ENCODE data around the gene MID1IP1.

Gene MID1IP1, protein sequence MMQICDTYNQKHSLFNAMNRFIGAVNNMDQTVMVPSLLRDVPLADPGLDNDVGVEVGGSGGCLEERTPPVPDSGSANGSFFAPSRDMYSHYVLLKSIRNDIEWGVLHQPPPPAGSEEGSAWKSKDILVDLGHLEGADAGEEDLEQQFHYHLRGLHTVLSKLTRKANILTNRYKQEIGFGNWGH

DNA sequence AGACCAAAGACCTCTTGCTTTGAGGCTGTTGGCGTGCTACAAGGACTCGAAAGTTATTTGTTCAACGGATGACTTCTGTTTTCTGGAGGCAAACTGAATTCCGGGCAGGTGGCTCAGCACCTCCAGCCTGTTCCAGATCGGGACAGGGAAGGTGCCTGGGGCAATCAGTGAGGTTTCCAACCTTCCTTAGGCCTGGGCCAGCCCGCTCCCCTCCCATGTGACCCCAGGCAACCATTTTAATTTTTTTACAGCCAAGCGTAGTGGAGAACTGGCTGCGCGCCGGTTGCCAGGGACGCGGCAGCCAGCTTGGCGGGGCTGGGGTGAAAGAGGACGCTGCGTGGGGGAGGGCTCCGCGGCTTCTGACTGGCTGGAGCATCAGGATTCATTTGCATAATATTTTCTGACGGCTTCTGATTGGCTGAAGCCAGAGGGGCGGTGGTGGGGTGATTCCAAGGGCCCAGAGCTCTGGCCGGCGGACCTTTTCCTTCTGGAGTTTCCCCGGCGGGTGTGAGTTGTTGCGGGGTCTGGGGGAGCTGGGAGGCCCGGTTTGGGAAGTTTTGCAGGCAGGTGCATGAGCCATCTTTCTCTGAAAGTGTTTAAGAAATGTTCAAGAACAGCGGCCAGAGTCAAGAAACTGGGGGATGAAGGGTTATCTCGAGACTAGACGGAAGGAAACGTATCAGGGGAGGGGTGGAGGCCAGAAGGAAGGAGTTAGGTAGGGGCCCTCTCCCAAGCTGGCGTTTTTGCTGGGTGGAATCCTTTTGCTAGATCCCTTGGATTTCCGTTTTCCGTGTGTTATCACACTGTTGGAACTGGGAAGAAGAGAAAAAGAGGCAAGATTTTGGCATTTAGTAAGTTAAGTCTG, at the start of gene MID1IP1:
MID1IP1 (plus strand) TSS at position 479 of the 865 bp plus-strand sequence. CDS start 3,488 bp downstream, outside the sequence.
- FAIRE-seq: no peak
- DNase-seq (ENCODE audit: insufficient read length, low spot score): peak; percentile 28
- peak; percentile 23; the same call in 1 of the 2 replicates for TF ChIP-seq POLR2A (IDR thresholded peaks at IDR 0.05; ENCODE audit: low read depth, low read length)

DNA sequence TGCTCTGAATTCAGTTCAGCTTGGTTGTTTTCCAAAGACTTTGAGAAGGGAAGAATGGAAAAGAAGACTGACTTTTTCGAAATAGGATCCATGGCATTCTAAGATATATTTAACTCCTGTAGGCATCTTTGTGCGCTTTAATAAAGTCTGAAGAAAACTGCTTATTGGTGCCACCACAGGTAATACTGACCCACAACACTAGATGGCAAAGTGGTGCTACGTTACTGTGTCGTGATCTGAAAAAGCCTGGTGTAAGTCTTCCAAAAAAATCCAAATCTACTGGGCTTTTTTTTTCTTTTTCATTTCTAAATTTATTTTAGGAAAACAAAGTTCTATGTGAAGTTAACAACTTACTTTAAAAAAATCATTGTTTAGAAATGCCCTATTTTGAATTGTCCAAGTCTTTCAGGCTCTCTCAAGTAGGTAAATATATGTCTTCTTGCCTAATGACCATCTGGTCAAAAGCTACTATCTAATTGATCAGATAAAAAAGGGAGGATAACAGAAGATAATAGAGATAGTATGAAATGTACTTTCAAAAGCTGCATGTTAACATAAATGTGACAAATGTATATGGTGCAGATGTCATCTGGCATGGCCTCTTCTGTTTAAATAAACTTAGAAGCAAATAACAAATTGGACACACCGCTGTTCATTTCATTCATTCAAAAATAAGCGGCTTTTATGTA, 47.0 kb upstream of the MID1IP1 start:
- FAIRE-seq (no peak), DNase-seq (ENCODE audit: insufficient read length, low spot score) (no peak)
- no peak for TF ChIP-seq POLR2A (IDR thresholded peaks at IDR 0.05; ENCODE audit: low read depth, low read length)

DNA sequence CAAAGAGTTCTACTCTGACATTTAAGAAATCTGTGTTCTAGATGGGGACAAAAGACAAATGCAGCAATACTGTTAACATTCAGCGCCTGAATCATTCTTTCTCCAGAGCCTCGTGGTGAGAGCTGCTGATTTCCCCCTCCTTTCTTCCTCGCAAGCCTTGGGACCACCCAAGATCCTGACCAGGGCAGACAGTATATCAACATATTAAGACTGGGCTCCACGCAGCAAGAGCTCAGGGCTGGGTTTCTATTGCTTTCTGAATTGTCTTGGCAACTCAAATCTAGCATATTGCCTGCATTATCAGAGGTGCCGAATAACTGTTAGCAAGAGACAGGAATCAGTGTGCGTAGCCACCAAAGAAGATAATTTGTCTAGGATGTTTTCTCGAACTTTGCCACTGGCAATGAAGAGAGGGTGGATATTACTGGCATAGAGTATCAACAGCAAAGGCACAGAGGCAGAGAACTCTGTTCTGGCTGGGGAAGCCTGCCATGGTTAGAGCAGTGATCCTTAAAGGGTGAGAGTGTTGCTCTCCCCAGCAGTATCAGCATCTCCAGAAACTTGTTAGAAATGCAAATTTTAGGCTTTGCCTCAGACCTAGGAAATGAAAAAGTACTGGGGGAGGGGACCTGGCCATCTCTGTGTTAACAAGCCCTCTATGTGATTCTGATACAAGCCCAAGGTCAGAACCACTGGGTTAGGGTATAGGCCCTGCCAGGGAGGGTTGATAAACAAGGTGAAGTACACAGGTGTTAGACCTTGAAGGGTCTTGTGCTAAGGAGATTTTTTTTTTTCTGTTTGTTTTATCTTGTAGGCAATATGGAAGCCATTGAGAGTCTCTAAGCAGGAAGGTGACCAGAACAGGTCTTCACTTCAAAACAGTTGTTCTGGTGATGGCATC, 46.2 kb upstream of the MID1IP1 start:
- FAIRE-seq (no peak), DNase-seq (ENCODE audit: insufficient read length, low spot score) (no peak)
- TF ChIP-seq POLR2A (IDR thresholded peaks at IDR 0.05; ENCODE audit: low read depth, low read length): no peak

DNA sequence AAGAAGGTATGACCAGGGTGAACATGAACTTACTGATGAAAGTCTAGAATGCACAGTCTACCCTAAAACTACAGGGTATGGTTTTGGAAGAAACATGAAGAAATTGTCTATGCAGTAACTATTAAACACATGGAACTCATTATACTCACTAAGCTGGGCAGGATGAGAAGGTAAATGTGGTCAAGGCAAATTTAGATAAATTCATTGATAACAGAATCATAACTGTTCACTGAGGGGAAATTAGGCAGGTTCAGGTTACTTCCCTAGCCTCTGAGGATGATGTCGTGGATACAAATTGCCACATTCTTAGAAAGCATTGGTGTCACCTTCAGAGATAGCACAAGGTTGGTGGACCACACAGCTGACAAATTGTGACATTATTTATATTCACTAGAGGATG, 40.4 kb upstream of the MID1IP1 start:
- no peak for FAIRE-seq

DNA sequence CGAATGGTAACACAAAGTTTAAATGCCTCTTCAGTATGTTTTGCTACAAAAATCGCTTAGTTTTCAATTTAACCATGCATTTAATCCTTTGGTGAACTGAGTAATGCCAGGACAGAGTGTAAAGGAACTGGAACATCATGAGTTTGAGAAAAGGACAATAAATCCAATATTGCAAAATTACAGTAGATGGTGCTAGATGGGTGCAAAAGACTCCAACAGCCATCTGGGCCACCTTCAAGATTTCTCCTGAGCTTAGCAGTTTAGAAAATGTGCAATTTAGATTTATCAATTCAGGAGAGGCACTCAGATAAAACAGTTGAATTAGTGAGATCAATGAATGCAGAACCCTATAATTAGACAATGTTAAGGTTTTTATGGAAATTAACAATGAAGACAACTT, 33.2 kb upstream of the MID1IP1 start:
- FAIRE-seq: no peak
- no peak for DNase-seq (ENCODE audit: insufficient read length, low spot score)
- no peak for TF ChIP-seq POLR2A (IDR thresholded peaks at IDR 0.05; ENCODE audit: low read depth, low read length)

More for the DNA sequence above, 40.4 kb upstream of the MID1IP1 start:
- TF ChIP-seq POLR2A (IDR thresholded peaks at IDR 0.05; ENCODE audit: low read depth, low read length): no peak
- DNase-seq (ENCODE audit: insufficient read length, low spot score): no peak

DNA sequence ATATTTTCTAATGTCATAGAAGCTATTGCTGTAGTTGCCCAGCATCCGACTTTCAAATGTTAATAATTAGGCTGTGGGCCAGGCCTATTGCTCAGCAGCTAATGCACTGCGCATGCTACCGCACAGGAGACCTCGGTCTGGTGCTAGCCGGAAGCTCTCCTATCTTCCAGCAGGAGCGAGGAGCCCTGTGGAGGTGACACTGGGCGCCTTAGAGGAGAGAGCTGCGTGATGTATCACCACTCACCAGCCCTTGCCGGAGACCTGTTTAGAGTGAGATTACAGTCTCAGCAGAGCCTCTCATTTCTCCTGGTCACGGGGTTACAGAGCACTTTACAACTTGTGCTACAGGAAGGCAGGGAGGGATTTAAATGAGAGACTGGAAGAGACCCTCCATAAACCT, 31.1 kb upstream of the MID1IP1 start:
- TF ChIP-seq POLR2A (IDR thresholded peaks at IDR 0.05; ENCODE audit: low read depth, low read length): no peak
- no peak for DNase-seq (ENCODE audit: insufficient read length, low spot score)
- no peak for FAIRE-seq

DNA sequence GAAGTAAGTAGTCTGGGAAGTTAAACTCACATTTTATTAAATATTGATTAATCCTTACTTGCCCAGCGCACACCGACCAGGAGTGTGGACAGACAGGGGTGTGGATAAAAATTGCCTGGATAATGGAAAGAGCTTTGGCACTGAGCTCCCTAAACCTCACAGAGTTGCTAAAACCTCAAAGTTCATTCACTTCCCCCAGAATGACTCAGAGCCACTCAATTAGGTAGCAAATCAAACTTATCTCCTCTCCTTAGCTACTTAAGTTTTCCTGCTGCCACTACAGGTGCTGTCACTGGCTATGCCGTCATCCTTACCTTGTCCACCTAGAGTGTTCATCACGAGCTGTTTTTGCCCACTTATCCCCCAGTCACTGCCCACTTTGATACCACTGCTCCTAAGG, 27.0 kb upstream of the MID1IP1 start:
- FAIRE-seq: no peak
- TF ChIP-seq POLR2A (IDR thresholded peaks at IDR 0.05; ENCODE audit: low read depth, low read length): no peak
- DNase-seq (ENCODE audit: insufficient read length, low spot score): no peak

DNA sequence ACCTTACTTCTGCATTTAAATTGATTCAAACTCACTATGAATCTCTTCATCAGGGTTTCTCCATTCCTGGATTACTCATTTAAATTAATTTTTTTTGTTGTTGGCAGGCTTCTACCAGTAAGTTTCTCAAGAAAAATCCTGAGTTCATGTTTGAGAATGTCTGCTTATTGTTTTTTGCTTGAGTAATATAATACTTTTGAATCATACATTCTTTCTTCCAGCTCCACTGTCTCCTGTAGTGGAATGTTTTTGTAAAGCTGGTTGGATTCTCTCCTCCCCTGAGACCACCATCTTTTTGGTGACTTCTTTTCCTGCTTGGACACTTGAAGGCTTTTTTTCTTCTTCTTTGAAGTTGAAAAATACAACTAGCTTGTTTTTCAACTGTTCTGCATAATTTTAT, 4.3 kb upstream of the MID1IP1 start:
- no peak for FAIRE-seq
- TF ChIP-seq POLR2A (IDR thresholded peaks at IDR 0.05; ENCODE audit: low read depth, low read length): no peak
- no peak for DNase-seq (ENCODE audit: insufficient read length, low spot score)

DNA sequence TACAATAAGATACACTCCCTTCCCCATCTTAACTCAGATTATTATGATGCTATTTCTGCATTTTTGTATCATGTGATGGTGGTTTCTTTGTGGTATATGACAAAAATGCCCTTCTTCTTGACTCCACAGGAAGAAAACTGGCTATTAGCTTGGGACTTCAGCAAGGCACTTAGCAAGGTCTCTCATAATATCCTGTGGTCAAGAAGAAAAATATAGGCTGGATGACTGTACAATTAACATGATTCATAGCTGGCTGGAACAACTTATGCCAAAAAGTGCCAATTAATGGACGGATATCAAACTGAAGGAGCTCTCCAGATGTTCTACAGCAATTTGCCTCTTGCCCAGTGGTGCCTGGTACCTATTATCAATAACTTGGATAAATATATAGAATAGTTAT, 2.3 kb upstream of the MID1IP1 start:
- no peak for FAIRE-seq
- TF ChIP-seq POLR2A (IDR thresholded peaks at IDR 0.05; ENCODE audit: low read depth, low read length): no peak

DNA sequence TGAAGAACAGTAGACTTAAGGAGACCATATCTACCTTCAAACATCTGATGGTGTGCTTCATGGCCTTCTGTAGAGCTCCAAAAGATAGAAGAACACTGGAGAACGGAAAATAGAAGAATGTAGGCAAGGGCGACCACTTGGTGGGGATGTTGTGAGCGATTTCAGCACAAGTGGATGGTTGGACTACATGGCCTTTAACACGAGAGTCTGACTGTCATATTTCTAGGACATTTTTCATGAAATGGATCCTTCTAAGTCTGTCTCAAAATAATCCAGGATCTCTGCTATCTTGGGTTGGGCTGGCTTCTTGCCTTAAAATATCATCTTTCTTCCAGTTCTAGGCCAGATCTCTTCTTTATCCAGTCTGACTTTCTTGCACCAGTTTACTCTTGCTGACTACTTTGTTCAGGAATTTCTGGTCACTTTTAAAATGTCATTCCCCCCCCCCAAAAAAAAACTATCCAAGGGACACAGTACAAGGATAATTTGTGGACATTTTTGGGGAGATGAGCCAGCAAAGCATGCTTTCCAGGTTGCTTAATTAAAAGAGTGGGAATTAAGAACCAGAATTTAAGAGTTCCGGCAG, 1.2 kb upstream of the MID1IP1 start:
- FAIRE-seq (no peak), DNase-seq (ENCODE audit: insufficient read length, low spot score) (no peak)
- TF ChIP-seq POLR2A (IDR thresholded peaks at IDR 0.05; ENCODE audit: low read depth, low read length): no peak

More for the DNA sequence above, 2.3 kb upstream of the MID1IP1 start:
- DNase-seq (ENCODE audit: insufficient read length, low spot score): no peak

DNA sequence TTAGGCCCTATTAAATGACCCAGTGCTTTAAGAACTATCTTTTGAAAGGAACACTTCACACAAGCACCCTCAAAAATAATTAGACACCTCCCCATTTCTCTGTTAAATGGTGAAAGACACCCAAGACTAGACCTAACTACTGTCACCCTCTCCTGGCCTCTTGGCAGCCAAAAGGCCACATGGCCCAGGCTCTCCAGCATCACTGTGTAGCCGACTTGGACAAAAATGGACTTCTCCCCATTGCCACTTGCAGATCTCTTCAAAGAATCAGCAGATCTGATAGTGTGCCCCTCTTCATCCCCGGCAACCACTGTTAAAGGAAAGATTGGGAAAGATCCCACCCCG, 2.0 kb downstream of the MID1IP1 start:
- DNase-seq (ENCODE audit: insufficient read length, low spot score) (no peak), FAIRE-seq (no peak)
- no peak for TF ChIP-seq POLR2A (IDR thresholded peaks at IDR 0.05; ENCODE audit: low read depth, low read length)

DNA sequence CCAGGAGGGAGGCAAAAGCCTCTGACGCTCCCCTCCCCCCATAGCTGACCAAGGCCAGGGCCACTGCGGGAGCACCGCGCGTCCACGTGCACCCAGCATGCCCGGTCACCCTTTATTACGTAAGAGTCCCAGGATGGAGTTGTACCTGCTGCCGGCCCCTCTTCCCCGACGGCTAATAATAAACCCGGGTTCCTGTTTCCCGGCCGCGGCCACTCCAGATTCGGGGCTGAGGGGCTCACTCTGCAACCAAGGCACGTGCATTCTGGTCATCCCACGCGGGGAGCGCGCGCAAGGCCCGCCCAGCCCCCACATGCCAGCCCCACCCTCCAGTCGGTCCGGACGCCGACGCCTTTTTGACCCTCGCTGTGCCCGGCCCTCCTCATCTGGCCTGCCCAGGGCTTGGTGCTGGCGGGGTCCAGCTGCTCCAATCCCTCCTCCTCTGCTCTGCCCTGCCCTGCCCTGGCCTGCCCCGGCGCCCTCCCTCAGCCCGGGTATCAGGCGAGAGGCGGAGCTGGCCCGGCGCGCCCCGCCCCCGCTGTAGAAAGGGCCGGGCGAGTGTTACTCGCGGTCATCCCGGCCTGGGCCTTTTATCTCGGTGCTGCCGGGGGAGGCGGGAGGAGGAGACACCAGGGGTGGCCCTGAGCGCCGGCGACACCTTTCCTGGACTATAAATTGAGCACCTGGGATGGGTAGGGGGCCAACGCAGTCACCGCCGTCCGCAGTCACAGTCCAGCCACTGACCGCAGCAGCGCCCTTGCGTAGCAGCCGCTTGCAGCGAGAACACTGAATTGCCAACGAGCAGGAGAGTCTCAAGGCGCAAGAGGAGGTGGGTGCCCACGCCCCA, 2.6 kb downstream of the MID1IP1 start:
- no peak for DNase-seq (ENCODE audit: insufficient read length, low spot score)
- peak; percentile 63 for TF ChIP-seq POLR2A (IDR thresholded peaks at IDR 0.05; ENCODE audit: low read depth, low read length)
- no peak for FAIRE-seq

DNA sequence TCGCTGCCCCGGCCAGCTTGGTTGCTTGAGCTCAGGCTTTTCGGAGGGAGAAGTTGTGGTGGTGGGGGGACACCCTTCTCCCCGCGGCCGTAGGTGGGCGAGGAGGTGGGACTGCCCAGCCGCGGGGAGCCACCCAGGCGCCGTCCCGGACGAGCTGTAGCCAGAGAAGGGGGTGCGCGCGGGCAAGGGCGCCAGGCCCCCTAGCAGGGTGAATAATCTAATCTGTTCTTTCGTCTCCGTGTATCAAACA, 3.1 kb downstream of the MID1IP1 start:
- FAIRE-seq (no peak), DNase-seq (ENCODE audit: insufficient read length, low spot score) (no peak)
- TF ChIP-seq POLR2A (IDR thresholded peaks at IDR 0.05; ENCODE audit: low read depth, low read length): no peak

Measured in H54 (cell line).